Measurements from ENCODE around the gene NVL.

DNA sequence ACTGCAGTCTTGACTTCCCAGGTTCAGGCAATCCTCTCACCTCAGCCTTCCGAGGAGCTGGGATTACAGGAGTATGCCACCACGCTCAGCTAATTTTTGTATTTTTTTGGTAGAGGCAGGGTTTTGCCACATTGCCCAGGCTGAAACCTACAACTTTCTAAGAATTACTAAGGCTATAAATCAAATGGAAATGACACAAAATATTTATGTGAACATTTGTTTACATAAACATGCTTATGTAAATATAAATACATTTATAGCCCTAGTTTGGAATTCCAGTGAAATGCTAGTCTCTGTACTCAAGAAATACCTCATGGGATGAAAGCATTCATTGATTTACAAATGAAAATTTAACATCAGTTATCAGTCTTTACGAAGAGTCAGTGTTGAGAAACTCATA lies 47.8 kb downstream of the NVL start:
- TF ChIP-seq MYC (IDR thresholded peaks at IDR 0.05; ENCODE audit: low read depth, low read length) (no peak), GATA2 (IDR thresholded peaks at IDR 0.05; ENCODE audit: insufficient read depth, insufficient read length, low read depth, low read length) (no peak), EZH2 (IDR thresholded peaks at IDR 0.05; ENCODE audit: borderline replicate concordance, low read depth, low read length, severe bottlenecking) (no peak), POLR2AphosphoS5 (IDR thresholded peaks at IDR 0.05; ENCODE audit: insufficient read depth, low read depth, low read length) (no peak), FOS (IDR thresholded peaks at IDR 0.05; ENCODE audit: borderline replicate concordance, insufficient read depth, low read length) (no peak), POLR2A (IDR thresholded peaks at IDR 0.05; ENCODE audit: low read depth, low read length) (no peak)
- TF ChIP-seq, protein P1, sequence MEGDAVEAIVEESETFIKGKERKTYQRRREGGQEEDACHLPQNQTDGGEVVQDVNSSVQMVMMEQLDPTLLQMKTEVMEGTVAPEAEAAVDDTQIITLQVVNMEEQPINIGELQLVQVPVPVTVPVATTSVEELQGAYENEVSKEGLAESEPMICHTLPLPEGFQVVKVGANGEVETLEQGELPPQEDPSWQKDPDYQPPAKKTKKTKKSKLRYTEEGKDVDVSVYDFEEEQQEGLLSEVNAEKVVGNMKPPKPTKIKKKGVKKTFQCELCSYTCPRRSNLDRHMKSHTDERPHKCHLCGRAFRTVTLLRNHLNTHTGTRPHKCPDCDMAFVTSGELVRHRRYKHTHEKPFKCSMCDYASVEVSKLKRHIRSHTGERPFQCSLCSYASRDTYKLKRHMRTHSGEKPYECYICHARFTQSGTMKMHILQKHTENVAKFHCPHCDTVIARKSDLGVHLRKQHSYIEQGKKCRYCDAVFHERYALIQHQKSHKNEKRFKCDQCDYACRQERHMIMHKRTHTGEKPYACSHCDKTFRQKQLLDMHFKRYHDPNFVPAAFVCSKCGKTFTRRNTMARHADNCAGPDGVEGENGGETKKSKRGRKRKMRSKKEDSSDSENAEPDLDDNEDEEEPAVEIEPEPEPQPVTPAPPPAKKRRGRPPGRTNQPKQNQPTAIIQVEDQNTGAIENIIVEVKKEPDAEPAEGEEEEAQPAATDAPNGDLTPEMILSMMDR (IDR thresholded peaks at IDR 0.05; ENCODE audit: extremely low read depth in 1 of 2, insufficient read depth in 1 of 2, low read depth in 1 of 2, low read length in 2 of 2) = no peak
- TF ChIP-seq, protein P2, sequence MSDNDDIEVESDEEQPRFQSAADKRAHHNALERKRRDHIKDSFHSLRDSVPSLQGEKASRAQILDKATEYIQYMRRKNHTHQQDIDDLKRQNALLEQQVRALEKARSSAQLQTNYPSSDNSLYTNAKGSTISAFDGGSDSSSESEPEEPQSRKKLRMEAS (IDR thresholded peaks at IDR 0.05; ENCODE audit: insufficient read depth, insufficient read length) = no peak

Data from endothelial cell of umbilical vein (primary cell).